Thyroid gland (tissue), 4 donors: Measurements from ENCODE around the gene SEC31B.

Source experiments
- CTCF ChIP-seq, 6 experiments: fragments of 200-600 bp in 3 of 6; fragments of 450-650 bp in 3 of 6; sonication (generic) in 3 of 6; IDR thresholded peaks; one replicate each; pipeline ENCODE4 v1.5.1; 2016 to 2019; ENCODE audit warnings: antibody characterized with exemption in 6 of 6, mild to moderate bottlenecking in 2 of 6, inconsistent platforms in 1 of 6, moderate library complexity in 1 of 6
- POLR2A ChIP-seq, 2 donors: fragments of 450-650 bp; IDR thresholded peaks; one replicate each; pipeline ENCODE4 v1.6.1; 2017; ENCODE audit warnings: antibody characterized with exemption in 2 of 2, mild to moderate bottlenecking in 2 of 2, moderate library complexity in 1 of 2

DNA sequence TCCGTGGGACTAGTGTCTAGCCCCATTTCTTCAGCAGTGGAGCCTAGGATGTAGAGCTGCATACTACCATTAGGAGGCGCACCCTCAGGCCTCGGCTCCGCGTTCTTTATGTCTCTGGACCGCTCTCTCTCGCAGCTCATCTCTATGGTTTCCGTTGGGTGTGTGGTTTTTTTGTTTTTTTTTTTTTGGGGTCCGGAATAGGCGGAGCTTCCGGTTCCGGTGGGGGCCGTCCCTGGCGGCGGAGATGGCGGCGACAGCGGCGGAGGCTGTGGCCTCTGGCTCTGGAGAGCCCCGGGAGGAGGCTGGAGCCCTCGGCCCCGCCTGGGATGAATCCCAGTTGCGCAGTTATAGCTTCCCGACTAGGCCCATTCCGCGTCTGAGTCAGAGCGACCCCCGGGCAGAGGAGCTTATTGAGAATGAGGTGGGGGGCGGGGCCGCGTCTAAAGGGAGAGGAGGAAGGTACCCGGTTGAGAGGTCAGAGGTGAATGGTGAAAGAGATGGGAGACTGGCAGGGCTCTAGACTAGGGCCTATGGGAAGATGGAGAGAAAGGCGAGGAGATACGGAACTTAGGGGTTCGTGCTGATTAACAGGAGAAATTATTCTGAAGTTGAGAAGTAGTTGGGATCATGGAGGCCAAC, 16.2 kb upstream of the SEC31B start, which contains the start of gene HIF1AN:
- peak; percentile 65 to 94 (median 88) for TF ChIP-seq CTCF (IDR thresholded peaks at IDR 0.05)
- TF ChIP-seq POLR2A (IDR thresholded peaks at IDR 0.05): peak; percentile 11 to 66
